ENCODE data around the gene MRNIP.

Gene MRNIP

DNA sequence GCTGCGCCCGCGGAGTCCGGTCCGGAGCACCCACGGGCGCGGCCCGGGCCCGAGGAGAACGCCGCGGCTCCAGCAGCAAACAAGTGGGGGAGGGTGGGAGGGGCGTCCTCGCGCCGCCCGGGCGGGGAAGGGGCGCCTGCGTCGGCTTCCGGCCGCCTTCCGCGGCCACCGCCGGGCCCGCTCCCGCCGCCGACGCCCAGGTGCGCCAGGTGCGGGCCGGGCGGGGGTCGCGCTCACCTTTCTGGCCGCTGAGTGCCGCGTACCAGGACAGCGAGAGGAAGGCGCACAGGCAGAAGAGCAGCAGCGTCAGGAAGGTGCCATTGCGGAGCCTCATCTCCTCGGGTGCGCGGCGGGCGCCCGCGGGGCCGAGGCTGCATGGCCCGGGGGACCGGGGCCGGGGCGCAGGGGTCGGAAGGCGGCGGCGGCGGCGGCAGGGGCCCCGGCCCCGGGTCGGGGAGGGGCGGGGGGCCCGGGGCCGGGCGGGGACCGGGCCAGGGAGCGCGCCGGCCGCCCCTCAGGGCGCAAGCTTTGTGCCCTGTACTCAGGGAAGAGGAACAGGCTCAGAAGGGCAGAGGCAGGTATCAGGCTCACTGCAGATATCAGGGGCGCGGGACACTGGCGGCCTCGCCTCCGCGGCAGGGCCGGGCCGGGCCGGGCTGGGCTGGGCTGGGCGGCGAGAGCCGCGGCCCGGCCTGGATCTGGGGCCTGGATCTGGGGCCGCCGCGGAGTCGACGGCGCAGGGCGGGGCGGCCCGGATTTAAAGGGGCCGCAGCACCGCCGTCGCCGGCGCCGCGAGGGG lies 52.2 kb downstream of the MRNIP start, which contains the start of gene MGAT4B:
MGAT4B (minus strand) TSS at position 617 of the 799 bp plus-strand sequence; CDS start at position 334, 283 bp downstream.
- H3K4me3 ChIP-seq (ENCODE audit: low read length): no peak within 1 kb of the TSS
- H3K9me3 ChIP-seq (ENCODE audit: control insufficient read depth, low read length): no peaks in the 10 kb centered on the region
- peak within 1 kb of the TSS; percentile 61 for H3K9ac ChIP-seq (ENCODE audit: low read length)
- H3K36me3 ChIP-seq (ENCODE audit: control insufficient read depth, insufficient read depth, low read length): no peaks in the 10 kb centered on the region
- H3K4me1 ChIP-seq (ENCODE audit: control insufficient read depth, insufficient read depth, low read length): peaks cover 44% of the 10 kb centered on the region
- H3K27me3 ChIP-seq (ENCODE audit: control insufficient read depth, insufficient read depth, low read length): no peaks in the 10 kb centered on the region

GRCh38 chr5:179805529-179806249 lies 52.9 kb downstream of the MRNIP start:
- peaks cover 44% of the 10 kb centered on the region for H3K4me1 ChIP-seq (ENCODE audit: control insufficient read depth, insufficient read depth, low read length)
- H3K9ac ChIP-seq (ENCODE audit: low read length): peak overlapping the region; percentile 56
- H3K9me3 ChIP-seq (ENCODE audit: control insufficient read depth, low read length): no peaks in the 10 kb centered on the region
- peaks cover 3% of the 10 kb centered on the region for H3K36me3 ChIP-seq (ENCODE audit: control insufficient read depth, insufficient read depth, low read length)
- no peaks in the 10 kb centered on the region for H3K27me3 ChIP-seq (ENCODE audit: control insufficient read depth, insufficient read depth, low read length)
- peak overlapping the region; percentile 10 for H3K4me3 ChIP-seq (ENCODE audit: low read length)

- H3K36me3 ChIP-seq (ENCODE audit: control insufficient read depth, insufficient read depth, low read length): peaks cover 7% of the 10 kb centered on the region
- H3K27me3 ChIP-seq (ENCODE audit: control insufficient read depth, insufficient read depth, low read length): no peaks in the 10 kb centered on the region
- H3K9me3 ChIP-seq (ENCODE audit: control insufficient read depth, low read length): no peaks in the 10 kb centered on the region
- H3K9ac ChIP-seq (ENCODE audit: low read length): peak overlapping the region; percentile 56
- H3K4me3 ChIP-seq (ENCODE audit: low read length): peak overlapping the region; percentile 10
- peaks cover 44% of the 10 kb centered on the region for H3K4me1 ChIP-seq (ENCODE audit: control insufficient read depth, insufficient read depth, low read length)
Observed at GRCh38 chr5:179805070-179805528, 53.5 kb downstream of the MRNIP start.

DNA sequence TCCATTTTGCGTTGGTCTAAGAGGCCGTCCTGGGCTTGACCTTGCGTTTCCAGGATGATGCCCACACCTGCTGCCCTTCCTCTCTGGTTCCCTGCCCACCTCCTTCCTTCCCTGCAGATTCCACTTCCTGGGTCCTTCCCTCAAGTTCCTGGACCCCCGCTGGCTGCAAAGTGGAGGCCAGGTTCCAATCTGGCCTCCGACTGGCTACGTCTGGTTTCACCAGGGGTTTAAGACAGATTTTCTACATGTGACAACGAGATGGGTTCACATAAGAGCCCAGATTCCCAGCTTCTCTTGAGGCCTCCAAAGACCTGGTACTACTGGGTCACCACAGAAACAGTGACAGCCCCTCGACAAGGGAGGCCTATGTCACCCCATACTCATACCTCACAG lies 54.1 kb downstream of the MRNIP start:
- H3K4me1 ChIP-seq (ENCODE audit: control insufficient read depth, insufficient read depth, low read length): peaks cover 44% of the 10 kb centered on the region
- H3K9ac ChIP-seq (ENCODE audit: low read length): peak overlapping the region; percentile 56
- no peaks in the 10 kb centered on the region for H3K9me3 ChIP-seq (ENCODE audit: control insufficient read depth, low read length)
- peak overlapping the region; percentile 10 for H3K4me3 ChIP-seq (ENCODE audit: low read length)
- H3K27me3 ChIP-seq (ENCODE audit: control insufficient read depth, insufficient read depth, low read length): no peaks in the 10 kb centered on the region
- peaks cover 13% of the 10 kb centered on the region for H3K36me3 ChIP-seq (ENCODE audit: control insufficient read depth, insufficient read depth, low read length)

- Histone ChIP-seq H3K27me3 (ENCODE audit: control insufficient read depth, insufficient read depth, low read length) (no peaks in the 10 kb centered on the region), H3K36me3 (ENCODE audit: control insufficient read depth, insufficient read depth, low read length) (peaks cover 18% of the 10 kb centered on the region), H3K9me3 (ENCODE audit: control insufficient read depth, low read length) (no peaks in the 10 kb centered on the region), H3K4me1 (ENCODE audit: control insufficient read depth, insufficient read depth, low read length) (peaks cover 44% of the 10 kb centered on the region), H3K4me3 (ENCODE audit: low read length) (peak overlapping the region; percentile 10), H3K9ac (ENCODE audit: low read length) (peak overlapping the region; percentile 56)
Observed at GRCh38 chr5:179803651-179804554, 54.7 kb downstream of the MRNIP start.

DNA sequence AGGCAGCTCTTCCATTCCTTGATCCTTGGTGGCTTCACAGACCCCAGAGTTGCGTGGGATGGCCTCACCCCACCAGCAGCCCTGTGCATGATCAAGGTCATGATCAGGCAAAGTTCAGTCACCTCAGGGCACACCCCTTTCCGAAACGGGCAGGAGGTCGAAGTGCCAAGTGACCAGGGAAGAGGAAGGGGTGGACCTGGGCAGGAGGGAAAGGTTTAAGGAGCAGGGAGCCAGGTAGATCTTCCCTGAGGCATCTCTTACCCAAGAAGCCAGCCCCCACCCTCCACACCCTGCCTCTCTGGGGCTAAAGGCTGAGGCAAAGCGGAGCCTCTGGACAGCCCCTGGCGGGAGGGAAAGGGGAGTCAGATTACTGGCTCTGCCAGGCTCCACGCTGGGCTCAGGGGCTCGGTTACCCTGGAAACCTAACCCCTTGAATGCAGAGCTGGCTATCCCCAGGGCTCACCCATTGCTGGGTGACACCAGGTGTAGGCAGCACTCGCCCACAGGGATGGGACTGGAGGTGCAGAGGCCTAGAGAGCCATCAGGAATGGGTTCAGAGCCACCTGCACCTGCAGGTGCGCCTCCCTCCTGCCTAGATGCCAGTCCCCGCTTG lies 55.6 kb downstream of the MRNIP start:
- Histone ChIP-seq H3K4me3 (ENCODE audit: low read length) (no peak overlapping the region), H3K36me3 (ENCODE audit: control insufficient read depth, insufficient read depth, low read length) (peaks cover 27% of the 10 kb centered on the region), H3K27me3 (ENCODE audit: control insufficient read depth, insufficient read depth, low read length) (no peaks in the 10 kb centered on the region), H3K9me3 (ENCODE audit: control insufficient read depth, low read length) (no peaks in the 10 kb centered on the region), H3K9ac (ENCODE audit: low read length) (peak overlapping the region; percentile 39), H3K4me1 (ENCODE audit: control insufficient read depth, insufficient read depth, low read length) (peaks cover 41% of the 10 kb centered on the region)

GRCh38 chr5:179802207-179802883 lies 56.3 kb downstream of the MRNIP start:
- Histone ChIP-seq H3K4me3 (ENCODE audit: low read length) (no peak overlapping the region), H3K9ac (ENCODE audit: low read length) (peak overlapping the region; percentile 39), H3K27me3 (ENCODE audit: control insufficient read depth, insufficient read depth, low read length) (no peaks in the 10 kb centered on the region), H3K36me3 (ENCODE audit: control insufficient read depth, insufficient read depth, low read length) (peaks cover 34% of the 10 kb centered on the region), H3K4me1 (ENCODE audit: control insufficient read depth, insufficient read depth, low read length) (peaks cover 36% of the 10 kb centered on the region), H3K9me3 (ENCODE audit: control insufficient read depth, low read length) (no peaks in the 10 kb centered on the region)

GRCh38 chr5:179801304-179802206 lies 57.1 kb downstream of the MRNIP start:
- no peaks in the 10 kb centered on the region for H3K9me3 ChIP-seq (ENCODE audit: control insufficient read depth, low read length)
- peaks cover 43% of the 10 kb centered on the region for H3K4me1 ChIP-seq (ENCODE audit: control insufficient read depth, insufficient read depth, low read length)
- no peak overlapping the region for H3K4me3 ChIP-seq (ENCODE audit: low read length)
- H3K9ac ChIP-seq (ENCODE audit: low read length): no peak overlapping the region
- no peaks in the 10 kb centered on the region for H3K27me3 ChIP-seq (ENCODE audit: control insufficient read depth, insufficient read depth, low read length)
- peaks cover 36% of the 10 kb centered on the region for H3K36me3 ChIP-seq (ENCODE audit: control insufficient read depth, insufficient read depth, low read length)

DNA sequence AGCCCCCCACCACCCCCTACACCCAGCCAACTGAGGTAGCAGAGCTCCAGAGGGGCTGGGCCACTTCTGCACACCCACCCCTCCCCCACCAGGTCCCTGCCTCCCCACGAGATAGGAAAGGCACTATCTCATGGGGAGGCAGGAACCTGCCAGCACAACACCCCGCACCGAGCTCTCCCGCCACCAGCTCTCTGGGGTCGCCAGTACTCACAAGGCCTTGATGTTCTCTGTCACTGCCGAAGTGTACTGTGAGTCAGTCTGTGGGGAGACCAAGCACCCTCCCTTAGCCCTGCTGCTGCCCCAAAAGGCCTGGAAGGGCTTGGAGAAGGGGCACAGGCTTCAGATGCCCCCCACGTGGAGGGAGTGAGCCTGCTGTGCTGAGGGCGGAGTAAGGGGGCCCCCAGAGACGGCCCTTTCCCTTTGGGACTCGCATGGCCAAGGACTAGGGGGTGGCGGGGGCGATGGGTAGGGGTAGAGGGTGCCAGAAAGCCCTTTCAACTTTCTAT lies 57.9 kb downstream of the MRNIP start:
- Histone ChIP-seq H3K4me1 (ENCODE audit: control insufficient read depth, insufficient read depth, low read length) (peaks cover 47% of the 10 kb centered on the region), H3K36me3 (ENCODE audit: control insufficient read depth, insufficient read depth, low read length) (peaks cover 36% of the 10 kb centered on the region), H3K27me3 (ENCODE audit: control insufficient read depth, insufficient read depth, low read length) (no peaks in the 10 kb centered on the region), H3K9me3 (ENCODE audit: control insufficient read depth, low read length) (no peaks in the 10 kb centered on the region), H3K9ac (ENCODE audit: low read length) (no peak overlapping the region), H3K4me3 (ENCODE audit: low read length) (no peak overlapping the region)

GRCh38 chr5:179800071-179800695 lies 58.4 kb downstream of the MRNIP start:
- H3K9me3 ChIP-seq (ENCODE audit: control insufficient read depth, low read length): no peaks in the 10 kb centered on the region
- peaks cover 51% of the 10 kb centered on the region for H3K4me1 ChIP-seq (ENCODE audit: control insufficient read depth, insufficient read depth, low read length)
- no peaks in the 10 kb centered on the region for H3K27me3 ChIP-seq (ENCODE audit: control insufficient read depth, insufficient read depth, low read length)
- H3K36me3 ChIP-seq (ENCODE audit: control insufficient read depth, insufficient read depth, low read length): peaks cover 36% of the 10 kb centered on the region
- no peak overlapping the region for H3K4me3 ChIP-seq (ENCODE audit: low read length)
- H3K9ac ChIP-seq (ENCODE audit: low read length): no peak overlapping the region

Measured in mucosa of stomach (tissue), 1 donor.